ENCODE measurements around the gene CYP19A1.

CYP19A1 gene

DNA sequence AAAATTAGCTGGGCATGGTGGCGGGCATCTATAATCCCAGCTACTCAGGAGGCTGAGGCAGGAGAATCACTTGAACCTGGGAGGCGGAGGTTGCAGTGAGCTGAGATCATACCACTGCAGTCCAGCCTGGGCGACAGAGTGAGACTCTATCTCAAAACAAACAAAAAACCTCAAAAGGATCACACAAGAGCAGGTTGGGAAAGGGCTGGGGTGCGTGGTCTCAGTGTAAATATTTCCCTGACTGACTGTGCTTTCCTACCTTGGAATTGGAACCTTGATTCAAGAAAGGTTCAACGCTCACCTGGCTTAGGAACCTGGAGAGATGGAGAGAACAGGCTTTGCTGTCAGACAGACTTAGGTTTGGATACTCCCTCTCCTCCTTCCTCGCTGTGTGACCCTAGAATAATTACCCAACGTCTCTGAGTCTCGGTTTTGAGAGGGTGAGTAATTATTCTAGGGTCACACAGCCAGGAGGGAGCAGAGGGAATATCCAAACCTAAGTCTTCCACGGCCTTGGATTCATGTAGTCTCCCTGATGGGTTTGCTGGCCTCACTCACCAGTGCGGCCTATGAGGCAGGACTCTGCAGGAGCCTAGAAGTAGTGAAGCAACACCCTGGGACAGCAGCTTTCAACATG lies 24.6 kb downstream of the CYP19A1 start:
- TF ChIP-seq, protein P1, sequence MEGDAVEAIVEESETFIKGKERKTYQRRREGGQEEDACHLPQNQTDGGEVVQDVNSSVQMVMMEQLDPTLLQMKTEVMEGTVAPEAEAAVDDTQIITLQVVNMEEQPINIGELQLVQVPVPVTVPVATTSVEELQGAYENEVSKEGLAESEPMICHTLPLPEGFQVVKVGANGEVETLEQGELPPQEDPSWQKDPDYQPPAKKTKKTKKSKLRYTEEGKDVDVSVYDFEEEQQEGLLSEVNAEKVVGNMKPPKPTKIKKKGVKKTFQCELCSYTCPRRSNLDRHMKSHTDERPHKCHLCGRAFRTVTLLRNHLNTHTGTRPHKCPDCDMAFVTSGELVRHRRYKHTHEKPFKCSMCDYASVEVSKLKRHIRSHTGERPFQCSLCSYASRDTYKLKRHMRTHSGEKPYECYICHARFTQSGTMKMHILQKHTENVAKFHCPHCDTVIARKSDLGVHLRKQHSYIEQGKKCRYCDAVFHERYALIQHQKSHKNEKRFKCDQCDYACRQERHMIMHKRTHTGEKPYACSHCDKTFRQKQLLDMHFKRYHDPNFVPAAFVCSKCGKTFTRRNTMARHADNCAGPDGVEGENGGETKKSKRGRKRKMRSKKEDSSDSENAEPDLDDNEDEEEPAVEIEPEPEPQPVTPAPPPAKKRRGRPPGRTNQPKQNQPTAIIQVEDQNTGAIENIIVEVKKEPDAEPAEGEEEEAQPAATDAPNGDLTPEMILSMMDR (conservative IDR thresholded peaks at IDR 0.05; ENCODE audit: low read depth, low read length) = no peak
- DNase-seq (ENCODE audit: low read depth) = no peak
- no peak overlapping the region for H3K4me3 ChIP-seq (ENCODE audit: low read length)

DNA sequence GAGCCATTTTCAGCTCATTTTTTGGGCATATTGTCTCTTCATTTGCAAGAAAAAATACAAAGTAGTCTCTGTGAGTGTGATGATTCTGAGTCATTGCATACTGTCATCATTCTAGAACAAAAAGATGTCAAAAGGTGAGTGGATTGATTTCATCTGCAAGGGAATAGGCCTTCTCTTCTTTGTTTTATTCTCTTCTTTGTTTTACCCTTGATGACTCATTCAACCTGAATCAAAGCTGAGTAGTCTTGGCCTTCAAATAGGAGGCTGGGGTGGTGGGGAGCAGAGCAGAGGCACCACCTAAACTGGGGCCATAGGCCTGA lies 25.4 kb downstream of the CYP19A1 start:
- TF ChIP-seq, protein P1 (conservative IDR thresholded peaks at IDR 0.05; ENCODE audit: low read depth, low read length) = no peak
- no peak for DNase-seq (ENCODE audit: low read depth)
- no peak overlapping the region for H3K4me3 ChIP-seq (ENCODE audit: low read length)

DNA sequence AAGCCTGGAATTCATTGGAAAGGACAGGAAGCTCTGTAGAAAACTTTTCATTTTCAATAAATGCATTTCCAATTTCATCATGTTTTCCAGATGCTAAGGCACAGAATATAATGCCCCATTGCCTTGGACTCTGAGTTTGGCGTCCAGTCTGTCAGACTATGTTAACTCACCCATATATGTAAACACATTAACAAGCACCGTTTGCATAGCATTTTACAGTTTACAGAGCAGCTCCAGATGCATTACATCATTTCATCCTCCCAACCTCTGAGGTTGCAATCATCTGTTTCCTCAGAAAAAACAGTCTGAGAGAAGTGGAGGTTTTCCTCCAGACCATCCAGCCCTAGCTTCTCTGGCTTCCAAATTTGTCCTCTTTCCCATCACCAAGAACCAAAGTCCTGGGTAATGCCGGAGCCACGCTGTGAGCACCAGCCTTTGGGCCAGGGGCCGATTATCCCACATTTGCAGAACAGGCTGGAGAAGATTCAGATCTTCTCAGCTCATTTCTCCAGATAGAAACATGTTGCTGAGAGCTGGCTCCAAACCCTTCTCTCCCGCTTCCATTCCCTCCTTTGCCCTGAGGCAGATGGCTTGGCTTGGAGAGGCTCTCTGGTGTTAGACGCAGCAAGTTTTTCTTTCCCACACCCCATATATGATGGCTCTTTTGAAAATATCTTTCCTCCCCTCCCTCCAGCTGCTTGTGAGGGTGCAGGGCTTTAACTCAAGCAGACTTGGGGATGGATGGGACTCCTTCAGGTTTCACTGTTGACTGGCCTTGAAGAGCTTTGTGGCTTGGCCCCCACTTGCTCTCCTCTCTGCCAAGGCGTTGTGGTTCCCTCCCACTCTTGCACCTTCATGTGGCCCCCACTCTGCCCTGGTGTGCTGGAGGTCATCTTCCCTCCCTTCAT lies 26.0 kb downstream of the CYP19A1 start:
- TF ChIP-seq, protein P1 (conservative IDR thresholded peaks at IDR 0.05; ENCODE audit: low read depth, low read length) = no peak
- H3K4me3 ChIP-seq (ENCODE audit: low read length) = no peak overlapping the region
- no peak for DNase-seq (ENCODE audit: low read depth)

DNA sequence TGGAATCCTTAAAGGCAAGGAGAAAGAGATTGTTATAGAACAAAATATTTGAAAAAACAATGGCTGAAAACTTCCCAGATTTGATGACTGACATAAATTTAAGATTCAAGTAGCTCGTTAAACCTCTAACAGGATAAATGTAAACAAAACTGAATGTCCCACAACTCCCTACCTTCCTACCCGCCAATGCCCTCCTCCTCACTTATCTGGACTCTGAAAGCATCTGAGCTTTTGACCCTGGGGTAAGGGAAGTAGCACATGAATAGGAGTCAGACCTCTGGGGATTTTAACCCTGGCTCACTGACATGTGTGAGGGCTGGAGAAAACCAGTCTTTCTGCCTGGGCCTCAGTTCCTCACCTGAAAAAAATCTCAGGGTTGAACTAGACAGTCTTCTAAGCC lies 26.9 kb downstream of the CYP19A1 start:
- TF ChIP-seq, protein P1 (conservative IDR thresholded peaks at IDR 0.05; ENCODE audit: low read depth, low read length) = no peak
- DNase-seq (ENCODE audit: low read depth) = no peak
- H3K4me3 ChIP-seq (ENCODE audit: low read length) = no peak overlapping the region

DNA sequence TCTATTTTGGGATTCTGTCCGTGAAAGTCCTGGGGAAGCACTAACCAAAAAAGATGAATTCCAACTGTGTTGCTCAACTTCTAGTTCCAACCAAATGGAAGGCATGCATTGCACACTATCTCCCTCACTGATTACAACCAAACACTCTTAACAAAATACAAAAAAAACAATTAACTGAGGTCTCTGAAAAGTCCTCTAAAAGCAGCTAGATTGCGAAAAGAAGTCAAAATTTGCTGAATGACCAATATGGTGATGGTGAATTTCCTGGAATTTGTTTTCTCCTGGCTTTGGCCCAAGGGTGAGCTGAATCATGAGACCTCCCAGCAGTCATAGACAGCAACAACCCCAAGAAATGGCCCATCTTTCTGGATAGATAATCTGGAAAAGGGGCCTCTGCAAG lies 28.3 kb downstream of the CYP19A1 start:
- DNase-seq (ENCODE audit: low read depth) = no peak
- no peak overlapping the region for H3K4me3 ChIP-seq (ENCODE audit: low read length)
- TF ChIP-seq, protein P1 (conservative IDR thresholded peaks at IDR 0.05; ENCODE audit: low read depth, low read length) = no peak

DNA sequence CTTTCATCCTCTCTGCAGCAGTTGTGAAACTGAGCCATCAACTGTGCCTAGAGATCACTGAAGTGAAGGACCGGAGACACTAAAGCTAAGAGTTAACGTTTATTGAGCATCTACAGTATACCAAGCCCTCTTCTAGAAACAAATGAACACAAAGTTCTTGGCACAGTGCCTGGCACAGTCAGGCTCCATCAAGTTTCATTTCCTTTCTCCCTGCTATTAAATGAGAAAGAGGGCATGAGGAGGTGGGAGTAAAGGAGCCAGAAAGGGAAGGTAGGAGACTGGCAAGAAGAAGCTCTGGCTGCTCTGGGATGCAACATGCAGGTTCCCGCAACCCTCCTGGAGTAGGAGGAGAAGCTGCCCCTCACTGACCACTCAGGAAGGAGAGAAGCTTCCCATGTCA lies 30.6 kb downstream of the CYP19A1 start:
- TF ChIP-seq, protein P1 (conservative IDR thresholded peaks at IDR 0.05; ENCODE audit: low read depth, low read length) = no peak
- no peak overlapping the region for H3K4me3 ChIP-seq (ENCODE audit: low read length)
- DNase-seq (ENCODE audit: low read depth) = no peak

DNA sequence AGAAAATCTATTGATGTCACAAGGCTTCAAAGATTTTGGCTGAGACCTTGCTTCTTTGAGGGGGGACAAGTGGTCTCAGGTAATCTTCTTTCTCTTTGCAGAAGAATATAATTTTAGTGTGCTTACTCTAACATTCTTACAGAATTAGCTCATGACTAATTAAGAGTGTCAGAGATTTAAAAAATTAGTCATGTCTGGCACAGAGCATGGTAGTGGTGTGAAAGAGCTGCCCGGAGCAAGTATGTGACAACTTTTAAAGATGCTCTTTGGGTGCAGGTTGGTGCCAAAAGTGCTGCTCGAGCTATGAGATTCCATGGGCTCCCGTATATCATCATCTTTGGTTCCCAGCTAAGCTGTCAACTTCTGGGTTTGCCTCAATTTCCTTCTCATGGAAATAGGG lies 31.1 kb downstream of the CYP19A1 start:
- TF ChIP-seq, protein P1 (conservative IDR thresholded peaks at IDR 0.05; ENCODE audit: low read depth, low read length) = no peak
- no peak for DNase-seq (ENCODE audit: low read depth)
- H3K4me3 ChIP-seq (ENCODE audit: low read length) = no peak overlapping the region
